DMS79 treated with DMSO at 0.1 percent for 48 hours (cell line): ENCODE data around the gene CARD6.
A peak's percentile ranks its signal among the peaks of the same experiment; 100 is the strongest.
"Not testable (repeated sequence)": the region's sequence is repeated elsewhere in the genome, so short reads cannot be mapped to it uniquely, and the experiment has no call there.

ENCODE experiments used
- DNase-seq: peaks from one replicate; lab custom pipeline; 2025; lab: John Stamatoyannopoulos, UW

The CARD6 gene, protein sequence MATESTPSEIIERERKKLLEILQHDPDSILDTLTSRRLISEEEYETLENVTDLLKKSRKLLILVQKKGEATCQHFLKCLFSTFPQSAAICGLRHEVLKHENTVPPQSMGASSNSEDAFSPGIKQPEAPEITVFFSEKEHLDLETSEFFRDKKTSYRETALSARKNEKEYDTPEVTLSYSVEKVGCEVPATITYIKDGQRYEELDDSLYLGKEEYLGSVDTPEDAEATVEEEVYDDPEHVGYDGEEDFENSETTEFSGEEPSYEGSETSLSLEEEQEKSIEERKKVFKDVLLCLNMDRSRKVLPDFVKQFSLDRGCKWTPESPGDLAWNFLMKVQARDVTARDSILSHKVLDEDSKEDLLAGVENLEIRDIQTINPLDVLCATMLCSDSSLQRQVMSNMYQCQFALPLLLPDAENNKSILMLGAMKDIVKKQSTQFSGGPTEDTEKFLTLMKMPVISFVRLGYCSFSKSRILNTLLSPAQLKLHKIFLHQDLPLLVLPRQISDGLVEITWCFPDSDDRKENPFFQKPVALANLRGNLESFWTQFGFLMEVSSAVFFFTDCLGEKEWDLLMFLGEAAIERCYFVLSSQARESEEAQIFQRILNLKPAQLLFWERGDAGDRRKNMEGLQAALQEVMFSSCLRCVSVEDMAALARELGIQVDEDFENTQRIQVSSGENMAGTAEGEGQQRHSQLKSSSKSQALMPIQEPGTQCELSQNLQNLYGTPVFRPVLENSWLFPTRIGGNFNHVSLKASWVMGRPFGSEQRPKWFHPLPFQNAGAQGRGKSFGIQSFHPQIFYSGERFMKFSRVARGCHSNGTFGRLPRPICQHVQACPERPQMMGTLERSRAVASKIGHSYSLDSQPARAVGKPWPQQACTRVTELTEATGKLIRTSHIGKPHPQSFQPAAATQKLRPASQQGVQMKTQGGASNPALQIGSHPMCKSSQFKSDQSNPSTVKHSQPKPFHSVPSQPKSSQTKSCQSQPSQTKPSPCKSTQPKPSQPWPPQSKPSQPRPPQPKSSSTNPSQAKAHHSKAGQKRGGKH

DNA sequence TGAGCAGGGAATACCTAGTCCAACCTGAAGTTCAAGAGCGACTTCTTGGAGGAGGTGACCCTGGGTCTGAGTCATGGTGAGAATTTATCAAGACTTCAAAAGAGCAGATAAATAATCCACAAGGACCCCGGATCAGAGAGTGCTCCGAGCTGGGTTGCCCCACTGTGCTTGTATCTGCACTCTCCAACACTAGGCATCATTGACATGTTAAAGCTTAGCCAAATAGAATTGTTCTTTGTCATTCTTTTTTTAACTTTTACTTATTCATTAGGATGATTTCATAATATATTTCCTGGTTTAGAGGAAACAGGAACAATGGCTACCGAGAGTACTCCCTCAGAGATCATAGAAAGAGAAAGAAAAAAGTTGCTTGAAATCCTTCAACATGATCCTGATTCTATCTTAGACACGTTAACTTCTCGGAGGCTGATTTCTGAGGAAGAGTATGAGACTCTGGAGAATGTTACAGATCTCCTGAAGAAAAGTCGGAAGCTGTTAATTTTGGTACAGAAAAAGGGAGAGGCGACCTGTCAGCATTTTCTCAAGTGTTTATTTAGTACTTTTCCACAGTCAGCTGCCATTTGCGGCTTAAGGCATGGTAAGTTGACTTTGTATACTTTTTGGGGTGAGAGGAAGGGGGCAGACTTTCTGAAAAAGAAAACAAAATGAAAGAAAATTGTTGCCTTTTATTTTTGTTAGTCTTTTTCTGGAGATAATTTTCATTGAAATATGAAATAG lies at the start of gene CARD6:
TSS of gene CARD6 (plus strand) at position 300 of the 738 bp plus-strand sequence. CDS start at position 316, 16 bp downstream.
- peak; percentile 33 for DNase-seq

DNA sequence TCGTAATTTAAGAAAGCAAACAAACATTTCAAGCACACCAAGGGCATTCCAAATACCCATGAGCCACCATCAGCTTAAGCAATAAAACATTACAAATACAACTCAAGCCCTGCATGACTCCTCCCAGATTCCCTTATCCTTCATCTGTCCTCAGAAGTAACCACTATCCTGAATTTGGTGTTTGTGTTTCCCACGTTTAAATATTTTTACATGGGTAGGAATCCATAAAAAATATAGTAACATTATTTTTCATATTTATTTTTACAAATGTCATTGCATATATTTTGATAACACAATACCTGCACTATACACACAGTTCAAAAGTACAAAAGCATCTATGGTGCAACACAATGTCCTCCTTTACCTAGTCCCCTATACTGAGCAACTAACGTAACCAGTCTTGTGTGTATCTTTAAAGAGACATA lies 49.4 kb upstream of the CARD6 start:
- no peak for DNase-seq

DNA sequence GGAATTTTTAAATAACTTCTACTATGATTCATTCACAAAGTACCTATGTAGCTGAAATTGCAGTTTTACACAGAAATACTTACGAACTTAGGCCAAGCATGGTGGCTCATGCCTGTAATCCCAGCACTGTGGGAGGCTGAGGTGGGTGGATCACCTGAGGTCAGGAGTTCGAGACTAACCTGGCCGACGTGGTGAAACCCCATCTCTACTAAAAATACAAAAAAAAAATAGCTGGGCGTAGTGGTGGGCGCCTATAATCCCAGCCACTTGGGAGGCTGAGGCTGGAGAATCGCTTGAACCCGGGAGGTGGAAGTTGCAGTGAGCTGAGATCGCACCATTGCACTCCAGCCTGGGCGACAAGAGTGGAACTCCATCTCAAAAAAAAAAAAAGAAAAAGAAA lies 48.5 kb upstream of the CARD6 start:
- not testable (repeated sequence) for DNase-seq

DNA sequence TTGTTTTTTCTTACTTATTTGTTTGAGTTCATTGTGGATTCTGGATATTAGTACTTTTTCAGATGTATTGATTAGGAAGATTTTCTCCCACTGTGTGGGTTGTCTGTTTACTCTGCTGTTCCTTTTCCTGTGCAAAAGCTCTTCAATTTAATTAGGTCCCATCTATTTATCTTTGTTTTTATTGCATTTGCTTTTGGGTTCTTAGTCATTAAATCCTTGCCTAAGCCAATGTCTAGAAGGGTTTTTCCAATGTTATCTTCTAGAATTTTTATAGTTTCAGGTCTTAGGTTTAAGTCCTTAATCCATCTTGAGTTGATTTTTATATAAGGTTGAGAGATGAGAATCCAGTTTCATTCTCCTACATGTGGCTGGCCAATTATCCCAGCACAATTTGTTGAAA lies 46.8 kb upstream of the CARD6 start:
- not testable (repeated sequence) for DNase-seq

DNA sequence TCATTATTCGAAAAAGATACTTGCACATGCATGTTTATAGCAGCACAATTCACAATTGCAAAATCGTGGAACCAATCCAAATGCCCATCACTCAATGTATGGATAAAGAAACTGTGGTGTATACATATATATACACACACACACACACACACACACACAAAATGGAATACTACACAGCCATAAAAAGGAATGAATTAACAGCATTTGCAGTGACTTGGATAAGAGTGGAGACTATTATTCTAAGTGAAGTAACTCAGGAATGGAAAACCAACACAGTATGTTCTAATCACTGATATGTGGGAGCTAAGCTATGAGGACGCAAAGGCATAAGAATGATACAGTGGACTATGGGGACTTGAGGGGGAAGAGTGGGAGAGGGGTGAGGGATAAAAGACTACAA lies 46.3 kb upstream of the CARD6 start:
- DNase-seq, result not testable (repeated sequence)

DNA sequence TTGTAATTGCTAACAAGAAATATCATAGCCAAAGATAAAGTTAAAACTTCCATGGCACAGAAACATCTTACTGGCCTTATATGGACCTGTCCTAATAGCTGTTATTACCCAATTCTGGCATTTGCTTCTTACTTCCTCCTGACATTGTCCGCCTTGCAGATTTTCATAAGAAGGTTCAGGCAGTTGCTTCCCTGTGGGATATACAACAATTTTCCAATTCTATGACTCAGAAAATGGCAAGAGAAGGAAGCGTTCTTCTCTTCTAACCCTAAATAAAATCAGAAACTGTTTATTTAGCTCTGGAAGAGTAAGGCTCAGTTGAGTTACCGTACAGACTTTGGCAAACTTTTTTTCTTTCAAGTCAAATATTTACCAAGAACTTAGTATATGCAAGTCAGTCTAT lies 44.7 kb upstream of the CARD6 start:
- DNase-seq, result no peak

DNA sequence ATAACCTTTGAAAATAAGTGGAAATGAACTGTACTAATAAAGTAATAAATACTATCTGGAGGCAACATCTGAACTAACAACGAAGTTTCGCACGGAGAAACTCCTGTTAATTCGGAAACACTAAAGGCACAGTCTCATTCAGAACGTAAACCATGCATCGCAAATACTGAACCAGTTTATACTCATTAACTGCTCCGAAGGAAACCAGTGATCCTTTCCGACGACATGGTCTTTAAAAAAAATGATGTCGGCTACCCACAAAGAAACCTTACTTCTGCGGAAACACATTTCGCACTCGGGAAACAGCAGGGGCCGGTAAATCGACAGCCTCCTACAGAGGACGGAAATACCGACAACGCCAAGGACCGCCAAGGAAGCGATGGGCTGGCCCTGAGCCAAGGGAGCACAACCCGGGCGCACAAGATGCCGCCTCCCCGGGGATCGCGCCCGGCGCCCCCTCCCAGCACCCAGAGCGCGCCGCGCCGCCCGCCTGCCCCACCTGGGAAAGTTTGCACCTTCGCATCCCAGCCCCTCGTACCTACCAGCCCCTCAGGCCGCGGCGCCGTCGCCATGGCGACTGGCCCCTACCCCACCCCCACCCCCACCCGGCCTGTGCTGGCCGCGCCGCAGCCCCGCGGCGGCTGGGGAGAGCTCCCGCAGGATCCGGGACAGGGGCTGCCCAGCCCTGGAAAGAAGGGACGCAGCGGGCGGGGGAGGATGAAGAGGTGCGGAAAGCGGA lies 43.7 kb upstream of the CARD6 start:
- peak; percentile 25 for DNase-seq

DNA sequence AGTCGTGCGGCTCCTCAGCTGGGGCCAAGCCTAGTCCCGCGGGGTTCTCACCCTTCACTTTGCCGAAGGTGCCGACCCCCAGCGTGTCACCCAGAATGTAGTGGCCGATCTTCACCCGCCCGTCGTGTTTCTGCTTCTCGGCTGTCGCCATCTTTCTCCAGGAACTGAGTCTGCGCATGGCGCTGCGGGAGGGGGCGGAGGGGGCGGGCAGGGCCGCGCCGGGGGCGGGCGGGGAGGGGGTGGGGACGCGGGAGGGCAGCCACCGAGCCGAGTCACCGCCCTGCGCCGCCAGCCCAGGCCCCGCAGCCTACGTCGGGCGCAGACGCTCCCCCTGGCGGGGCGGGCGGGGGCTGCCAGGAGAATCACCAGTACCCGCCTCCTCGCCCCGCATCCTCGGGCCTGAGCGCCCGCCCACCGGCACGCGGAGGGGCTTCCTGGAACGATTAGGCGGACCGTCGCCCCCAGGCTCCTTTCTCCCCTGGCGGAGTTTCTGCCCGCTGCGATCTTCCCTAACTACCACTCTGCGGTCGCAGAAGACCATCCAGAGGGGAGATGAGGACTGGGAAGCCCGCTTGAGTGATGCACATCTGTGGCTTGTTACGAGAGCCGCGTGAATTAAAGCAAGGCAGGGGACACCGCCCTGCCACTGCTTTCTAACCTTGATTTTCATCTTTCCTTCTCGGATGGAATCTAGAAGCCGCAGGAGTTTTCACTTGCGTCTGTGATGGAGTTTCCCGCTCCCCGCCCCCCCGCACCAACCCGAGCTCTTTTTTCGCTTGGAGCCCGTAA lies 43.0 kb upstream of the CARD6 start, which contains the start of gene PRKAA1:
TSS of gene PRKAA1 (minus strand) at position 363 of the 789 bp plus-strand sequence. CDS start at position 178, 185 bp downstream.
- DNase-seq, result peak; percentile 60

DNA sequence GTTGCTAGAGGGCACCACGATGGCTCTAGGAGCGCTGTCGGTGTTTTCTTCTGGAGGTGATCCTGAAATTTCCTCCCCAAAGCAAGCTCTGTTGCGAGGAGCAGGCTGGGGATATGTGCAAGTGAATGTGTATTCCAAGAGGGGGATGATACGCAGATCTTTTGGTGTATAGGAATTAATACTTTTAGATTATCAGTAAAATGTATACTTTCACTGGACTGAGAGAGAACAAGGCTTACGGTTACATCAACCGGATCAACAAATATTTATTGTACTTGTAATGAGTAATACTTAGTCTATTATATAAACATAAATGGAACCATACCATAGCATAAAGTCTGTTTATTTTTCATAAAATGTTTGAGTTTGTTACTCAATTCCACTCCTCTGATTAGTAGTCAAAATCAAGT lies 42.4 kb upstream of the CARD6 start:
- no peak for DNase-seq

DNA sequence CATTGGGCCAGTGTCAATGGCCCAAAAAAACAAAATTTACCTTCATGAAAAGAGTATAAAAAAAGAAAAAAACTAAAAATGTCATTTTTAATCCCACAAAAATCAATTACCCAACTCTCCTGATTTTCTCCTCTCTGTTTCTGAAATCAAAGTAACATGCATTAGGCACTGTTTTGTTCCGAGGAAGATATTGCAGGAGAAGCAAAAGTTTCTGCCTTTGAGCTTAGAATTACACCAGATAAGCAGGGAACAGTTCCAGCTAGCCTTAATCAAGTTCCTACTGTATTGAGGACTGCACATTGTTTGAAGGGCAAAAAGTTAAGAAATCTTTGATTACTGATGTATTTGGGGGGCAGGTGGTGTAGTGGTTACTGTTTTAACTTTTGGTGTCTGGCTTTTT lies 41.9 kb upstream of the CARD6 start:
- DNase-seq, result no peak

DNA sequence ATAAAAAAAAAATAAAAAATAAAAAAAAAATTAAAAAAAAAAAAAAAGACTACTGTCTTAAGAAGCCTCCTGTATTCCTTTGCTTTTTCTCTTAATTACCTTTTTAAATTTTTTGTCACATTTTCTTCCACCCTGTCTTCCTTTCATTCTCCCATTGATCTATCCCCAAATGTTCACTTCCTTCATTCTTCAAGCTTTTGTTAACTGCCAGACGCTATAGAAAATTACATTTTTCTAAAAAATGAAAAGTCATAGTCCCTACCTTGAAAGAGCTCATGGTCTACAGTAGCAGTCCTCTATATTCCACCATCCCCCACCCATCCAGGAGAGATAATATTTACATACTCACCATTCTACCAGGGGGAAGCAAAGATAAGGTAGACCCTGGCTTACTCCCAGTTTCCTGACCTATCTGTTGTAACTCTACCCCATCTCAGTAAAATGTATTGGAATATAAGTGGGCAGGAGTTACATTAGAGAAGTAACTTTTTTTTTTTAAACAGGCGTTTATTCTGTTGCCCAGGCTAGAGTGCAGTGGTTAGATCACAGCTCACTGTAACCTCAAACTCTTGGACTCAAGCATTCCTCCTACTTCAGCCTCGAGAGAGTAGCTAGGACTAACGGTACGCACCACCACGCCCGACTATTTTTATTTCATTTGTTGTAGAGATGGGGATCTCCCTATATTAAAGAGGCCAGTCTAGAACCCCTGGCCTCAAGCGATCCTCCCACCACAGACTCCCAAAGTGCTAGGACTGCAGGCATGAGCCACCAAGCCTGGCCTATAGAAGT lies 39.2 kb upstream of the CARD6 start:
- DNase-seq, result no peak

DNA sequence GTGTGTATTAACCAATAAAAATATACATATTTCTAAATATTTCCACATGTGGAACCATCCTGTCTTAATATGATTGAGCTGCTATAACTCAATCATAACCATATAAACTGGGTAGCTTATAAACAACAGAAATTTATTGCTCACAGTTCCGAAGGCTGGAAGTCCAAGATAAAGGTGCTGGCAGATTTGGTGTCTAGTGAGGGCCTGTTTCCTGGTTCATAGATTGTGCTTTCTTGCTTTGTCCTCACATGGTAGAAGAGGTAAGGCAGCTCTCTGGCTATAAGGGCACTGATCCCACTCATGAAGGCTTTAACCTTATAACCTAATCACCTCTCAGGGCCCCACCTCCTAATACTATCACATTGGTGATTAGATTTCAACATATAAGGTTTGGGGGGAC lies 29.0 kb upstream of the CARD6 start:
- no peak for DNase-seq

DNA sequence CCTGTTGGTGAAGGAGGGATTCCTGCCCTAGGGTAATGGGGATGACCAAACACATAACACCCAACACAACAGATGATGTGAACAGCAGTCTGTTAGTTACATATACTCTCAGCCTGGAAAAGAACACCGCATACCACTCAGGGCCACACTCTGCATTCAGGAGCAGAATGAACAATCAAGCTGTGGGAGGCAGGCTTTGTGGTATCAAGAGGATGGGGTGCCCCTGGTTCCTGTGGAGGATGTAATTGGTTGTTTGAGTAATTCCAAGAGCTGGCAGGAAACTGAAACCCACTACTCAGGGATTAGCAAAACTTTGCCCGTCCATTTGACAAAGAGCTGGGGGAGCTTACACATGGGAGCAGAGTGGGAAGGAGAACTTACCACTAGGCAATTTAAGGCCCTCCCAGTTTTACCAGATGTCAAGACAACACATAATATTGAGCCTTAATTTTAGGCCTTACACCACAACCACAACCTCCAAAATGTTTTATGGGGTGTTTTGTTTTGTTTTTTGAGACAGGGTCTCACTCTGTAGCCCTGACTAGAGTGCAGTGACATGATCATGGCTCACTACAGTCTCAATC lies 27.4 kb upstream of the CARD6 start:
- DNase-seq, result no peak

DNA sequence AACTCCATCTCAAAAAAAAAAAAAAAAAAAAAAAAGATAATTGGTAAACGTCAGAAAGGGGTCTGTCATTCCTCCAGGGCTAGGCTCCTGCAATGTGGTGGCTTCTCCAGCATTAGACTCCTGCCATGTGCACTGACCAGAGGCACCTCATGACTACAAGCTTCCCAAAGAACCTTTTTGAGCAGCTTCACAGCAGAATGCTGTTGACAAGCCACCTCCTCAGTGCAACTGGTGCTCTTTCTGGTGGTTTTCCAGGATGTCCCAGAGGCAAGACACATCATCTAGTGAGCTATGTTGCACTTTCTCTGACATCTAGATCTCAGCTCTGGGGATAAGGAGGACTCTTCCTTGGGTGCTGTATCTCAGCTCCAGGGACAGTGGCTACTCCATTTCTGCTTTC lies 17.7 kb upstream of the CARD6 start:
- DNase-seq, result no peak

DNA sequence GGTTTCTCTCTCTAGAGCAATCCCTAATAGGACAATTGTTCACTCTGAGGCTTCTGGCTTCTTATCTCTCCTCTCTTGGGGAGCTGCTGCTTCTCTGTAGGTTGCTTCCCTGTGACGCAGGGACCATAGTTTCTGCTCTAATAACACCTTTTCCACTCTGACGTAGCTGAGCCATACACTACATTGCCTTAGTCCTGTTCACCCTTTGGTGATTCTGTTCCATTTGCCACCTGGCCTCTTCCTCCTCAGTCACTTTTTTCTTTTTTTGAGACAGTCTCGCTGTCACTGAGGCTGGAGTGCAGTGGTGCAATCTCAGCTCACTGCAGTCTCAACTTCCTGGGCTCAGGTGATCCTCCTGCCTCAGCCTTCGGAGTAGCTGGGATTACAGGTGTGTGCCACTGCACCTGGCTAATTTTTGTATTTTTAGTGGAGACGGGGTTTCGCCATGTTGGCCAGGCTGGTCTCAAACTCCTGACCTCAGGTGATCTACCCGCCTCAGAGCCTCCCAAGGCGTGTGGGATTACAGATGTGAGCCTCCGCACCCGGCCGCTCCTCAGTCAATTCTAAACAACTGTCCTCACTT lies 15.6 kb upstream of the CARD6 start:
- DNase-seq, result not testable (repeated sequence)

DNA sequence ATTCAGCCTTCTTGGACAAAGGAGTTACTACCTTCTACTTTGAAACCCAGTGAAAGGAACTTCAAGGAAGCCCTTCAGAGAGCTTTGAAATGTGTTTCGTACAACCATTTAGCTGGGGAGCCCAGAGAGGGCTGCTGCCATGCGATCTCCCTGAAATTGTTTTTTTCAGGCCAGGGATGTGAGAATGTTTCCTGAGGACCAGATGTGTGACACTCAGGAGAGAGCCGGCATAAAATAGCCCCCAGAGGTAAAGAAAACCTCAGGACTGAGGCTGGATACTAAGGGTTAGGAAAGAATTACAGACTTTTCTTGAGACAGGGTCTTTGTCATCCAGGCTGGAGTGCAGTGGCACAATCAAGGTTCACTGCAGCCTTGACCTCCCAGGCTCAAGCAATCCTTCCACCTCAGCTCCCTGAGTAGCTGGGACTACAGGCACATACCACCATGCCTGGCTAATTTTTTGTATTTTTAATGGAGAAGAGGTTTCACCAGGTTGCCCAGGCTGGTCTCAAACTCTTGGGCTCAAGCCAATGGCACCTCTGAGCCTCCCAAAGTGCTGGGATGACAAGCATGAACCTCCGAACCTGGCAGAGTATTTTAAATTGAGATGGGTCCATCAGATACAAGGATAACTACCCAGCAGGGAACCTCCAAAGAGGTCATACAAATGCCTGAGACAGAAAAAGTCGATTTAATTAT lies 14.5 kb upstream of the CARD6 start:
- DNase-seq, result no peak

DNA sequence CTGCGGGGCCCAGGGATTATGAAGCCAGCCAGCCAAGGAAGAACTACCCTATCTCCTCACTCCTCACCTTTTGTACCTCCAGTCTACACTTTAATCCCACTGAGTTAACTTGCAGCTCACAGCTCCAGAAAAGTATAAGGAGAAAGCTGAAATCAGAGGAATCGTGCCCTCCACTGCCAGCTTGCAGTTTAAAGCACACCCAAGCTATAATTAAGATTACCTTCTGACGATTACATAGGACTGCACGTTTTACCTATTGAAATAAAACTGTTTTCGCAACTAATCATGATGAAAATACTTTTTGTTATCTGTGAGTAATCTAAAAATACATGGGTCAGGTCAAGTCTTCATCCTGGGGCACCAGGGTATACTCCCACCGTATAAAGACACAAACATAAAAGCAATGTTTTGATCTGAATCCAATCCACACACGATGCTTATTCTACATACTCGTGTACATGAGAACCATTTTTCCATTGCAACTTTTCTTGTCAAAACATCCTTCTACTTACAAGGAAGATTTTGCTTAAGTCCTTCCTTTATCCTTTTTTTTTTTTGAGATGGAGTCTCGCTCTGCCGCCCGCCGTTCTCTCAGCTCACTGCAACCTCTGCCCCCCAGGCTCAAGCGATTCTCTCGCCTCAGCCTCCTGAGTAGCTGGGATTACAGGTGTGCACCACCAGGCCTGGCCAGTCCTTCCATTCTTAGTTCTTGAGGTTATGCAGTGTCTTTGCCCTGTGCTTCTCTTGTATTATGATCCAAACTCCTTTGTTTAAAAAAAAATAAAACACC lies 13.8 kb upstream of the CARD6 start:
- DNase-seq, result no peak
